ENCODE data around the gene FKBP1B.

The FKBP1B gene

DNA sequence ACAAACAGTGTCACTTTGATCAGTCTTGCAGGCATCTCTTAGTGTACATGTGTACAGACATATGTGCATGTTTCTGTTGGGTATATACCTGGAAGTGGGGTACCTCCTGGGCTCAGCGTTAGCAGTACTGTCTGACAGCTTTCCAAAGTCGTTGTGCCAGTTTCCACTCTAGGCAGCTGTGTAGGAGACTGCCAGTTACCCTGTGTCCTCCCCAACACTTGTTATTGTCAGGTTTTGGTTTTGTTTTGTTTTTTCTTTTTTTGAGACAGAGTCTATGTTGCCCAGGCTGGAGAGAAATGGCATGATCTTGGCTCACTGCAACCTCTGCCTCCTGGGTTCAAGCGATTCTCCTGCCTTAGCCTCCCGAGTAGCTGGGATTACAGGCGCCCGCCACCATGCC, 6.2 kb downstream of the FKBP1B start:
- H3K9me2 ChIP-seq (replicated peaks; ENCODE audit: insufficient read depth, low read length) = no peaks in the 10 kb centered on the region
- no peaks in the 10 kb centered on the region for H3K79me2 ChIP-seq (ENCODE audit: insufficient read depth, low read length)
- H3F3A ChIP-seq (ENCODE audit: insufficient read depth) = peaks cover under 1% of the 10 kb centered on the region; the same call in 1 of the 2 replicates
- no peak overlapping the region for H3K27ac ChIP-seq (ENCODE audit: low read depth, low read length)
- H3K4me2 ChIP-seq (ENCODE audit: low read depth, low read length, poor library complexity, severe bottlenecking) = no peak overlapping the region
- no peak overlapping the region for H2AFZ ChIP-seq (ENCODE audit: low read depth, low read length, severe bottlenecking)
- H3K4me3 ChIP-seq (ENCODE audit: insufficient read depth, low read length, poor library complexity, severe bottlenecking) = no peak overlapping the region
- no peaks in the 10 kb centered on the region for H3K36me3 ChIP-seq (ENCODE audit: low read length)
- no peaks in the 10 kb centered on the region for H3K9me3 ChIP-seq (ENCODE audit: insufficient read depth, low read length)
- H4K20me1 ChIP-seq (ENCODE audit: low read depth, low read length) = no peaks in the 10 kb centered on the region
- no peaks in the 10 kb centered on the region for H3K27me3 ChIP-seq (ENCODE audit: low read length)
- TF ChIP-seq CTCF (IDR thresholded peaks at IDR 0.05; ENCODE audit: insufficient read depth, low read length, poor library complexity, severe bottlenecking) = no peak
- no peak for TF ChIP-seq EZH2phosphoT487 (conservative IDR thresholded peaks at IDR 0.05; ENCODE audit: low read length)
- H3K9ac ChIP-seq (ENCODE audit: low read length) = no peak overlapping the region

DNA sequence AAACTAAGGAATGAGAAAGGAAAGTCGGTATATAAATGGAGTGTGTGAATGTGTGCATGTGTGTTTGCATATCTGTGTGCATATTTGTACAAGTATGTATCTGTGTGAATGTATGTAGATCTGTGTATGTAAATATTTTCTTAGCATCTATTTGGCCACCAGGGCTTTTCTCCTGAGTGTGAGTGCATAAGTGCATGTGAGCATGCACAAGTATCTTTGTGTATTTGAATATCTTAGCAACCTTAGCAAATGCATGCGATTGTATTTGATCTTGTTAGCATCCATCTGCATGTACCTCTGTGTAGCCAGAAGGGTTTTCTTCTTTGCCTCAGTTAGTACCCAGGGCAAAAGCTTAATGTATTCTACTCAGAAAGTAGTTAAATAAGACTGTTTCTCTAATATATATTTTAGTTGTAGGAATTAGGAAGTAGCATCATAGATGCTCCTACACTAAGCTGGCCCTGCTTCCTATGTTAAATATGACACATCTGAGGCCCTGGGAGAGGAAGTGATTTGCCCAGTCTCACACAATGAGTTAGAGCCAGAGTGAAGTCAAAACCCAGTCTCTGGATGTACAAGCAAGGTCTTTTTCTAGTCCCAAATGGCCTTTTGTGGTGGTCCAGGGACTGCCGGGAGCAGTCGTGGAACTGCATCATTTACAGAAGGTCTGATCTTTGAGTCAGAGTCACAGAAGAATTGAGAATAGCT, 9.2 kb downstream of the FKBP1B start:
- Histone ChIP-seq H3K4me2 (ENCODE audit: low read depth, low read length, poor library complexity, severe bottlenecking) (no peak overlapping the region), H3K27me3 (ENCODE audit: low read length) (no peaks in the 10 kb centered on the region), H3F3A (ENCODE audit: insufficient read depth) (no peaks in the 10 kb centered on the region), H3K9me3 (ENCODE audit: insufficient read depth, low read length) (no peaks in the 10 kb centered on the region), H3K27ac (ENCODE audit: low read depth, low read length) (no peak overlapping the region), H3K9ac (ENCODE audit: low read length) (no peak overlapping the region), H2AFZ (ENCODE audit: low read depth, low read length, severe bottlenecking) (no peak overlapping the region), H4K20me1 (ENCODE audit: low read depth, low read length) (no peaks in the 10 kb centered on the region), H3K4me3 (ENCODE audit: insufficient read depth, low read length, poor library complexity, severe bottlenecking) (no peak overlapping the region), H3K9me2 (replicated peaks; ENCODE audit: insufficient read depth, low read length) (no peaks in the 10 kb centered on the region), H3K36me3 (ENCODE audit: low read length) (no peaks in the 10 kb centered on the region), H3K79me2 (ENCODE audit: insufficient read depth, low read length) (no peaks in the 10 kb centered on the region)
- no peak for TF ChIP-seq CTCF (IDR thresholded peaks at IDR 0.05; ENCODE audit: insufficient read depth, low read length, poor library complexity, severe bottlenecking)
- TF ChIP-seq EZH2phosphoT487 (conservative IDR thresholded peaks at IDR 0.05; ENCODE audit: low read length) = no peak

DNA sequence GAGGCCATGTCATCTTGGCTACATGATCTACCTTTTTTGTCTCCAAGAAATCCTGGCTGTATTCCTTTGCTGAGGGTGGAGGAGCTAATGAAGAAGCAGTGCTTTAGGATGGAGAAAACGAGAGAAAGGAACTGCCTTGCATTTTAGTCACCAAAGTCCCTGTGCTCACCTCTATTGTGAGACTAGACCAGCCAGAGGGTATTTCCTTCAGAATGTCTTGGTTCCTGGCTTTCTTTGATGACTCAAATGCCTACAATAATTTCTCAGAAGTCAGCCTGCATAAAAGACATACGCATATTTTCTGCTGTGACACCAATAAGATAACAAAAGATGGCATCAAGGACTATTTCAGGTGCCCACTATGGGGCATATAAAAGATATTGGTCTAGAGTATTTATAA, 15.8 kb downstream of the FKBP1B start:
- no peaks in the 10 kb centered on the region; the same call in 1 of the 2 replicates for H3K79me2 ChIP-seq (ENCODE audit: insufficient read depth, low read length)
- no peaks in the 10 kb centered on the region for H3F3A ChIP-seq (ENCODE audit: insufficient read depth)
- H3K27me3 ChIP-seq (ENCODE audit: low read length) = no peaks in the 10 kb centered on the region
- H4K20me1 ChIP-seq (ENCODE audit: low read depth, low read length) = no peaks in the 10 kb centered on the region
- no peaks in the 10 kb centered on the region for H3K9me3 ChIP-seq (ENCODE audit: insufficient read depth, low read length)
- no peak overlapping the region for H3K4me2 ChIP-seq (ENCODE audit: low read depth, low read length, poor library complexity, severe bottlenecking)
- H2AFZ ChIP-seq (ENCODE audit: low read depth, low read length, severe bottlenecking) = no peak overlapping the region
- no peak overlapping the region for H3K27ac ChIP-seq (ENCODE audit: low read depth, low read length)
- H3K9ac ChIP-seq (ENCODE audit: low read length) = no peak overlapping the region
- TF ChIP-seq EZH2phosphoT487 (conservative IDR thresholded peaks at IDR 0.05; ENCODE audit: low read length) (no peak), CTCF (IDR thresholded peaks at IDR 0.05; ENCODE audit: insufficient read depth, low read length, poor library complexity, severe bottlenecking) (no peak)
- H3K4me3 ChIP-seq (ENCODE audit: insufficient read depth, low read length, poor library complexity, severe bottlenecking) = no peak overlapping the region
- 0 out of 2 replicates have a peak, but pooled peaks cover 4% of the 10 kb centered on the region for H3K36me3 ChIP-seq (ENCODE audit: low read length)
- H3K9me2 ChIP-seq (replicated peaks; ENCODE audit: insufficient read depth, low read length) = no peaks in the 10 kb centered on the region
